WTC11 (cell line): Measurements from ENCODE around the gene CACNA1D.

Source experiments
- ARID4B ChIP-seq: sonication (generic); formaldehyde crosslinking; IDR thresholded peaks from 2 replicates; pipeline ENCODE4 v1.8.0; 2023; ENCODE audit warnings: missing genetic modification reagents, mild to moderate bottlenecking, borderline replicate concordance
- CTCF ChIP-seq: fragments of 200-600 bp; IDR thresholded peaks from 2 replicates; pipeline ENCODE4 v1.8.0; 2022; ENCODE audit warnings: antibody characterized with exemption
- ETV6 ChIP-seq: sonication (generic); formaldehyde crosslinking; IDR thresholded peaks from 2 replicates; pipeline ENCODE4 v1.8.1; 2022; ENCODE audit warnings: mild to moderate bottlenecking, missing genetic modification reagents
- FOXJ3 ChIP-seq: sonication (generic); formaldehyde crosslinking; IDR thresholded peaks from 2 replicates; pipeline ENCODE4 v1.9.0; 2021; ENCODE audit warnings: missing genetic modification reagents, mild to moderate bottlenecking, borderline replicate concordance
- HMGA2 ChIP-seq: fragments of 250-450 bp; sonication (Bioruptor Pico); IDR thresholded peaks from 2 replicates; pipeline ENCODE4 v1.4.0; 2021; ENCODE audit warnings: mild to moderate bottlenecking, moderate library complexity
- USF2 ChIP-seq: sonication (generic); formaldehyde crosslinking; IDR thresholded peaks from 2 replicates; pipeline ENCODE4 v1.8.1; 2023; ENCODE audit warnings: mild to moderate bottlenecking, missing genetic modification reagents, moderate library complexity
- ZNF512 ChIP-seq: sonication (generic); formaldehyde crosslinking; IDR thresholded peaks from 2 replicates; pipeline ENCODE4 v1.8.1; 2022; ENCODE audit warnings: missing genetic modification reagents, borderline replicate concordance
- ZNF532 ChIP-seq: fragments of 250-450 bp; sonication (Bioruptor Pico); IDR thresholded peaks from 2 replicates; pipeline ENCODE4 v1.9.0; 2021; ENCODE audit warnings: mild to moderate bottlenecking, borderline replicate concordance

- TF ChIP-seq CTCF = no peak
- no peak for TF ChIP-seq HMGA2 (CRISPR knock-in tag)
- TF ChIP-seq FOXJ3 (CRISPR knock-in tag) = no peak
- TF ChIP-seq ETV6 (CRISPR knock-in tag) = no peak
- TF ChIP-seq ZNF532 (CRISPR knock-in tag) = no peak
- TF ChIP-seq ZNF512 (CRISPR knock-in tag) = no peak
- TF ChIP-seq ARID4B (CRISPR knock-in tag) = no peak
- TF ChIP-seq USF2 = no peak
These were observed 1.9 kb downstream of the CACNA1D start for GRCh38 chr3:53496392-53496670.
